ENCODE results near the gene SARDH. TPM values are rescaled to one million over a fixed set of nuclear protein-coding genes. Genes with fewer than 3 reads are reported as not detected.

The SARDH gene
- total RNA-seq, 3 donors from 2014 or later, result 0.16 to 2.0 (median 1.0) TPM

- Histone ChIP-seq H3K9me3 (no peaks in the 10 kb centered on the region), H3K27ac (no peak overlapping the region), H3K27me3 (no peaks in the 10 kb centered on the region), H3K4me3 (no peak overlapping the region), H3K4me1 (no peaks in the 10 kb centered on the region), H3K36me3 (no peaks in the 10 kb centered on the region)
- intact Hi-C loops (cut with DNase I; ENCODE audit: low total_unique reads), result no loop called here
- TF ChIP-seq POLR2A (IDR thresholded peaks at IDR 0.05) (no peak), CTCF (IDR thresholded peaks at IDR 0.05) (no peak), POLR2AphosphoS5 (IDR thresholded peaks at IDR 0.05) (no peak)
- DNase-seq (ENCODE audit: low spot score in 2 of 2), result no peak
These were observed 64.9 kb downstream of the SARDH start for GRCh38 chr9:133673258-133673655.

- Histone ChIP-seq H3K27me3 (no peaks in the 10 kb centered on the region), H3K27ac (no peak overlapping the region), H3K4me3 (no peak overlapping the region), H3K36me3 (no peaks in the 10 kb centered on the region), H3K4me1 (no peaks in the 10 kb centered on the region), H3K9me3 (no peaks in the 10 kb centered on the region)
- TF ChIP-seq POLR2A (IDR thresholded peaks at IDR 0.05) (no peak), POLR2AphosphoS5 (IDR thresholded peaks at IDR 0.05) (no peak), CTCF (IDR thresholded peaks at IDR 0.05) (no peak)
- DNase-seq (ENCODE audit: low spot score in 2 of 2), result no peak
- intact Hi-C loops (cut with DNase I; ENCODE audit: low total_unique reads), result no loop called here
These were observed 65.5 kb downstream of the SARDH start for GRCh38 chr9:133672503-133673257.

- TF ChIP-seq POLR2AphosphoS5 (IDR thresholded peaks at IDR 0.05) (no peak), CTCF (IDR thresholded peaks at IDR 0.05) (no peak), POLR2A (IDR thresholded peaks at IDR 0.05) (no peak)
- DNase-seq (ENCODE audit: low spot score in 2 of 2), result no peak
- intact Hi-C loops (cut with DNase I; ENCODE audit: low total_unique reads), result no loop called here
- H3K9me3 ChIP-seq, result no peaks in the 10 kb centered on the region
- H3K4me1 ChIP-seq, result no peaks in the 10 kb centered on the region
- H3K27ac ChIP-seq, result no peak overlapping the region
- H3K36me3 ChIP-seq, result no peaks in the 10 kb centered on the region
- no peaks in the 10 kb centered on the region for H3K27me3 ChIP-seq
- H3K4me3 ChIP-seq, result no peak overlapping the region
These were observed 66.8 kb downstream of the SARDH start for GRCh38 chr9:133671371-133671770.

GRCh38 chr9:133670466-133670865, 67.7 kb downstream of the SARDH start:
- H3K4me3 ChIP-seq, result no peak overlapping the region
- no peaks in the 10 kb centered on the region for H3K9me3 ChIP-seq
- TF ChIP-seq POLR2AphosphoS5 (IDR thresholded peaks at IDR 0.05), result no peak
- TF ChIP-seq POLR2A (IDR thresholded peaks at IDR 0.05), result no peak
- no peak for TF ChIP-seq CTCF (IDR thresholded peaks at IDR 0.05)
- no peak overlapping the region for H3K27ac ChIP-seq
- no peak for DNase-seq (ENCODE audit: low spot score in 2 of 2)
- intact Hi-C loops (cut with DNase I; ENCODE audit: low total_unique reads), result no loop called here
- H3K27me3 ChIP-seq, result peaks cover 0 to 4% of the 10 kb centered on the region in 2 donors
- no peaks in the 10 kb centered on the region for H3K36me3 ChIP-seq
- H3K4me1 ChIP-seq, result no peaks in the 10 kb centered on the region

- DNase-seq (ENCODE audit: low spot score in 2 of 2), result no peak
- H3K4me3 ChIP-seq, result no peak overlapping the region
- no peaks in the 10 kb centered on the region for H3K9me3 ChIP-seq
- H3K4me1 ChIP-seq, result no peaks in the 10 kb centered on the region
- no peaks in the 10 kb centered on the region for H3K36me3 ChIP-seq
- TF ChIP-seq POLR2A (IDR thresholded peaks at IDR 0.05), result no peak
- no peak for TF ChIP-seq CTCF (IDR thresholded peaks at IDR 0.05)
- intact Hi-C loops (cut with DNase I; ENCODE audit: low total_unique reads), result no loop called here
- H3K27me3 ChIP-seq, result peaks cover 0 to 6% of the 10 kb centered on the region in 2 donors
- no peak overlapping the region for H3K27ac ChIP-seq
These were observed 68.9 kb downstream of the SARDH start for GRCh38 chr9:133669182-133669801.

Data from breast epithelium (tissue), 4 donors.